GM13976 (cell line): ENCODE measurements around the gene EZH2.

Experiments
- DNase-seq: peaks from one replicate; pipeline ENCODE4 v3.0.0; 2012; ENCODE audit warnings: low spot score
- in situ Hi-C: fragments of 300-500 bp; cut with MboI; formaldehyde crosslinking; loops from one replicate; pipeline ENCODE4 v1.12.0; 2022; ENCODE audit warnings: low sequenced_read_pairs, mixed read lengths, inconsistent platforms; ENCODE audit not compliant: unreplicated experiment
- TF ChIP-seq, protein P1 (sequence below): IDR thresholded peaks from 2 replicates; pipeline ENCODE4 v1.5.1; 2012; ENCODE audit warnings: borderline replicate concordance, mild to moderate bottlenecking; ENCODE audit not compliant: insufficient read depth; ENCODE audit errors: extremely low read depth, missing control alignments, control extremely low read depth

EZH2 gene

DNA sequence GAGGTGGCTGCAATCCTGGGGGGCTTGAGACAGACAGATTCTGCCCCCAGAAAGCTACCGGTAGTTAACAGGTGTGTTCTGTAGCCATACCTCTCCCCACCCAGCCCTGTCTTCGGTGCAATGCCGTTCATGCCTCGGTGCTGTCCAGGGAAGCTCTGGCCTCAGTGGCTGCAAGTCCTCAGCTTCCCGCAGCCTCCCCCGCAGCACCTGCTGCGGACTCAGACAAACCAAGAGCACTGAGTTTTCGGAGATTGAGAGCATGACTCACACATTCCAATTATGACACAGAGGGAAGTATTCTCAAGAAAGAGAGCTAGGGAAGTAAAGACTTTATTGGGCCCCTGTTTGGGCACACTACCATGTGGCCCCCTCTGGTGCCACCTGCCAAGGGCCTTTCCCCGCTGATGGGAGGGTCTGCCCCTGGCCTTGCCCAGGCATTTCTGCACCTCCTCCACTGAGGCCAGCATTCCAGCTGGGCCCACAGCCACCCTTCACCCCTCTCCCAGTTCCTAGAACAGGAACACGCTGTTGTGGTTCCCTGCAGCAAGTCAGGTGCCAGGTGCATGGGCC is 30.2 kb upstream of the EZH2 start:
- in situ Hi-C loops: no loop called here
- peak; percentile 59 for DNase-seq
- TF ChIP-seq, protein P1, sequence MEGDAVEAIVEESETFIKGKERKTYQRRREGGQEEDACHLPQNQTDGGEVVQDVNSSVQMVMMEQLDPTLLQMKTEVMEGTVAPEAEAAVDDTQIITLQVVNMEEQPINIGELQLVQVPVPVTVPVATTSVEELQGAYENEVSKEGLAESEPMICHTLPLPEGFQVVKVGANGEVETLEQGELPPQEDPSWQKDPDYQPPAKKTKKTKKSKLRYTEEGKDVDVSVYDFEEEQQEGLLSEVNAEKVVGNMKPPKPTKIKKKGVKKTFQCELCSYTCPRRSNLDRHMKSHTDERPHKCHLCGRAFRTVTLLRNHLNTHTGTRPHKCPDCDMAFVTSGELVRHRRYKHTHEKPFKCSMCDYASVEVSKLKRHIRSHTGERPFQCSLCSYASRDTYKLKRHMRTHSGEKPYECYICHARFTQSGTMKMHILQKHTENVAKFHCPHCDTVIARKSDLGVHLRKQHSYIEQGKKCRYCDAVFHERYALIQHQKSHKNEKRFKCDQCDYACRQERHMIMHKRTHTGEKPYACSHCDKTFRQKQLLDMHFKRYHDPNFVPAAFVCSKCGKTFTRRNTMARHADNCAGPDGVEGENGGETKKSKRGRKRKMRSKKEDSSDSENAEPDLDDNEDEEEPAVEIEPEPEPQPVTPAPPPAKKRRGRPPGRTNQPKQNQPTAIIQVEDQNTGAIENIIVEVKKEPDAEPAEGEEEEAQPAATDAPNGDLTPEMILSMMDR: no peak

DNA sequence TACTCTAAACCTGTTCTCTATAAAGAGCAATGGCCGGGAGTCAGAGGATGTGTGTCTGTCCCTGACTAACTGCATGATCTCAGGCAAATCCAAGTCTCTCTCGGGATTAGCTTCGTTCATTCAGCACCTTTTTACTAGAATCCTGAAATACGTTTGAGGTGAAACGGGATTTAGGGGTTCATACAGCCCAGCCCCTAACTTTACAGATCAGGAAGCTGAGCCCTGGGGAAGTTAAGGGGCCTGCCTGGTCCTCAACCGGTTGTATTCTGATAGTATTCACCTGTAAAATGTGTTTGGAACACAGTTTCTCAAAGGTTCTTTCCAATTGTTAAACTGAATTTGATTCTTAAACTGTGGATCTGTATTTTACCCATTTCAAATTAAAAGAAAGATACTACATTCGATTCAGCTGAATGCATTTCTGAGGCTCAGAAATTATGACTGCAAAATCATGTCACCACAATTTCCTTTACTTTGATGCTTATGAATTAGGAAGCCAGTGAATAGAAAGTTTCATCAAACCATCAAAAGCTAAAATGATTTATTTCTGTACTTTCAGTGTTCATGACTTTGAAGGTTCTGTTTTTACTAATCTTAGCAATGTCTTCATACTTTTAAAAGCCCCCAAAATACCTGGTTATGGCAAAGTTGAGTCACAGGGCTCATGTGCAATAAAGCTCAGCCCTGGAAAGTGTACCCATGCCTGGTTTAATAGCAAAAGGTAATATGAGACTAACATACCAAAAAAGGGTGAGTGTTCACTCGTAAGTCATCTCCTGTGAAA is 28.9 kb upstream of the EZH2 start:
- TF ChIP-seq, protein P1: no peak
- DNase-seq: peak; percentile 58
- in situ Hi-C loops: no loop called here

DNA sequence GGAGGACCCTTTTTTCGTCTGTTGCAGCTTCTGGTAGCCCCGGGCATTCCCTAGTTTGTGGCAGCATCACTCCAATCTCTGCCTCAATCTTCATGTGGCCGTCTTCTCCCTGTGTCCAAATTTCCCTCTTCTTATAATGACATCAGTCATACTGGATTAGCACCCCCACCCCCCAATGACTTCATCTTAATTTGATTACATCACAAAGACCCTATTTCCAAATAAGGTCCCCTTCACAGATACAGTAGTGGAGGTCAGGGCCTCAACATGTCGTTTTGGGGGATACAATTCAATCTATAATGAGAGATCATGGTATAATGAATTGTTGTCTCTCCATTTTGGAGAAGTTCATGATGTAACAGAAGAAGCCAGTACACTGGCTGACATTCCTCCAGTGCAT is 28.1 kb upstream of the EZH2 start:
- no peak for DNase-seq
- in situ Hi-C loops: no loop called here
- TF ChIP-seq, protein P1: no peak

DNA sequence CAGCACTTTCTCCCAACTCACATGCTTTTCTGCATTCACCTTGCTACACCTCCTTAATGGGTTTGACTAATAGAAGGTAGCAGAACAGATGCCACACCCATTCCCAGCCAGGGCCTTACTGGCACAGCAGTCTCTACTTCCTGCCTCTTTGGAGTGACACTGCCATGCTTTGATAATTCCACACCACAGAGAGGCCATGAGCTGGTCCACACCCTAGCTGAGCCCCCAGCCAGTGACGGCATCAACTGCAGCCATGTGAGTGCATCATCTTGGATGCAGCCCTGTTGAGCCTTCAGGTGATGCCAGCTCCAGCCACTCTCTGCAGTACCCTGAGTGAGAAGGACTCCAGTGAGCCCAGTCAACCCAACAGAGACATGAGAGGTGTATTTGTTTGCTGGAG is 27.5 kb upstream of the EZH2 start:
- DNase-seq: no peak
- TF ChIP-seq, protein P1: no peak
- in situ Hi-C loops: no loop called here

DNA sequence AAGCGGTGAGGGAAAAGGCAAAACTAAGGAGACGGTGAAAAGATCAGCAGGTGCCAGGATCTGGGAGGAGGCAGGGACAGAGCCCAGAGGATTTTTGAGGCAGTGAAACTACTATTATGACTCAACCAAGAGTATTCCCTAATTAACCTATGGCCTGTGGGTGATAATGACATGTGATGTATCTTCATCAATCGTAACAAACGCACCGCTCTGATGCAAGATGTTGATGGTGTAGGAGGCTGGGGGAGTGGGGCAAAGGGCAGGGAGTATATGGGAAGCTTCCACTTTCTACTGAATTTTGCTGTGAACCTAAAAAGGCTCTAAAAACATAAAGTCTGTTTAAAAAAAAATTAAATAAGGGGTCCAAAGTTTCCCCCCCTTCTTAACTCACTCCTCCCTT is 25.5 kb upstream of the EZH2 start:
- no peak for DNase-seq
- in situ Hi-C loops: no loop called here
- TF ChIP-seq, protein P1: no peak

DNA sequence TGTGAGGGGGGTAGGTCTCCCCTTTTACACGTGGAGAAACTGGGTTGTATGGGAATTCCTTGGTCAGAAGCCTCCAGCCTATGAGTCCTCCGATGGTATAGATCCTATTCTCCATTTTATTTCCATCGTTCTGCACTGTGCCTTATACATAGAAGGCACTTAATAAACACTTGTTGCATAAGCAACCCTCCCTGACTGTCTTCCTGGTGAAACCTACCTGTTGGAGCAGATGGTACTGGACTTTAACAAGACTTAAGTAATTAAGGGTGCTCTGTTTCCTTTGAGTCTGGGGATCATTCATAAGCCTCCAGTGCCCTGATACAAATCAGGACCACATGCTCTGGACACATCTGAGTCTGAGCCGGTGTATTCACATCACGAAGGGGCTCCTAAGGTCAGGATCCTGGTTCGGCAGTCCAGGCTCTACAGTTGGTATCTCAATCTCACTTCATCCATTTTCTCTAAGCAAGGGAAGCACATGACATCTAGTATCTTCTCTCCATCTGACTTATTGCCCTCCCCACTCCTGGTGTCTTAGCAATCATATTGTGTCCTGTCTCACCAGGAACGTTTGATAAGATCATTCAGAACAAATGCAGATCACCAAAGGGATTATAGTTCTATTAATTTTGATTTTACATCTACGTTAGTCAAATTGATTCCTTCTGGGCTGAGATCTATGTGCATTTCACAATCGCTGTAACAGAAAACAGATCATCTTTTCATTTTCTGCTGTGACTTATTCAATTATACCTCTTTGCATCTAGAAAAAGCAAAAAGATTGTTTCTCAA is 22.8 kb upstream of the EZH2 start:
- in situ Hi-C loops: no loop called here
- DNase-seq: no peak
- TF ChIP-seq, protein P1: no peak
